Neuronal stem cell (in vitro differentiated cells): ENCODE measurements around the gene CROCC2.

Experiments used
- DNase-seq: peaks from one replicate; pipeline ENCODE4 v3.0.0-alpha.2; 2013; ENCODE audit warnings: low spot score
- H2AFZ ChIP-seq: one replicate; pipeline ENCODE4 v1.6.1; 2013; ENCODE audit warnings: mild to moderate bottlenecking, low read length, inconsistent platforms
- H2AK5ac ChIP-seq: 2 replicates; pipeline ENCODE4 v1.6.1; 2013; ENCODE audit warnings: low read depth, mild to moderate bottlenecking, inconsistent platforms, low read length, moderate library complexity, mixed read lengths
- H2BK120ac ChIP-seq: 2 replicates; pipeline ENCODE4 v1.6.1; 2013; ENCODE audit warnings: low read depth, mild to moderate bottlenecking, inconsistent platforms, low read length, moderate library complexity, mixed read lengths
- H2BK12ac ChIP-seq: one replicate; pipeline ENCODE4 v1.6.1; 2013; ENCODE audit warnings: low read length, inconsistent platforms
- H2BK15ac ChIP-seq: 2 replicates; pipeline ENCODE4 v1.6.1; 2013; ENCODE audit warnings: mild to moderate bottlenecking, low read length, inconsistent platforms, mixed read lengths
- H2BK5ac ChIP-seq: one replicate; pipeline ENCODE4 v1.6.1; 2013; ENCODE audit warnings: inconsistent platforms, mild to moderate bottlenecking, low read length, moderate library complexity
- H3K14ac ChIP-seq: one replicate; pipeline ENCODE4 v1.6.1; 2013; ENCODE audit warnings: low read length, inconsistent platforms
- H3K18ac ChIP-seq: 2 replicates; pipeline ENCODE4 v1.6.1; 2013; ENCODE audit warnings: low read length, inconsistent platforms
- H3K23ac ChIP-seq: 2 replicates; pipeline ENCODE4 v1.6.1; 2013; ENCODE audit warnings: low read depth, mild to moderate bottlenecking, mixed read lengths, low read length, inconsistent platforms; ENCODE audit not compliant: poor library complexity
- H3K27ac ChIP-seq: replicated peaks from 3 replicates; pipeline ENCODE4 v1.5.1; 2013; ENCODE audit warnings: low read length, inconsistent platforms
- H3K27me3 ChIP-seq, 3 experiments: 2 replicates each; pipeline ENCODE4 v1.6.1; 2013; ENCODE audit warnings: low read length in 3 of 3, mild to moderate bottlenecking in 2 of 3, inconsistent platforms in 1 of 3, low read depth in 1 of 3, mixed read lengths in 1 of 3, moderate library complexity in 1 of 3; ENCODE audit not compliant: control insufficient read depth in 3 of 3, insufficient read depth in 3 of 3
- H3K36me3 ChIP-seq, 2 donors: replicated peaks in 1 of 2; 2 replicates each; pipeline ENCODE4 v1.6.1; 2013; ENCODE audit warnings: low read length in 2 of 2; ENCODE audit not compliant: control insufficient read depth in 2 of 2, insufficient read depth in 2 of 2
- H3K4ac ChIP-seq: 2 replicates; pipeline ENCODE4 v1.6.1; 2013; ENCODE audit warnings: inconsistent platforms, mild to moderate bottlenecking, low read length, moderate library complexity
- H3K4me1 ChIP-seq, 2 donors: 1 replicate in 1 of 2; 2 replicates in 1 of 2; pipeline ENCODE4 v1.6.1; 2013; ENCODE audit warnings: low read length in 2 of 2, low read depth in 1 of 2; ENCODE audit not compliant: control insufficient read depth in 2 of 2, insufficient read depth in 1 of 2
- H3K4me2 ChIP-seq: one replicate; pipeline ENCODE4 v1.6.1; 2013; ENCODE audit warnings: mild to moderate bottlenecking, low read length, inconsistent platforms; ENCODE audit not compliant: insufficient read depth, poor library complexity, severe bottlenecking
- H3K4me3 ChIP-seq, 2 donors: 2 replicates each; pipeline ENCODE4 v1.5.1; 2013; ENCODE audit warnings: low read length in 2 of 2, mild to moderate bottlenecking in 2 of 2, inconsistent platforms in 1 of 2, moderate library complexity in 1 of 2
- H3K79me1 ChIP-seq: one replicate; pipeline ENCODE4 v1.6.1; 2013; ENCODE audit warnings: low read depth, mild to moderate bottlenecking, inconsistent platforms, low read length, moderate library complexity
- H3K9ac ChIP-seq: one replicate; pipeline ENCODE4 v1.6.1; 2013; ENCODE audit warnings: mild to moderate bottlenecking, low read depth, low read length, inconsistent platforms; ENCODE audit not compliant: poor library complexity
- H3K9me3 ChIP-seq, 2 donors: replicated peaks in 1 of 2; 2 replicates each; pipeline versions ENCODE3 to v1.6.1; 2013; ENCODE audit warnings: low read length in 2 of 2, mild to moderate bottlenecking in 2 of 2, inconsistent platforms in 1 of 2, low read depth in 1 of 2, mixed read lengths in 1 of 2, moderate library complexity in 1 of 2; ENCODE audit not compliant: control insufficient read depth in 2 of 2, insufficient read depth in 1 of 2
- H4K8ac ChIP-seq: one replicate; pipeline ENCODE4 v1.6.1; 2013; ENCODE audit warnings: low read depth, mild to moderate bottlenecking, inconsistent platforms, low read length, moderate library complexity
- H4K91ac ChIP-seq: one replicate; pipeline ENCODE4 v1.6.1; 2013; ENCODE audit warnings: low read length, low read depth, mild to moderate bottlenecking, inconsistent platforms; ENCODE audit not compliant: poor library complexity
- WGBS, 2 donors: extraction: QIAGEN DNeasy Blood & Tissue Kit; methylation state at CpG; one replicate each; pipeline ENCODE4 v1.1.7; 2013; ENCODE audit warnings: missing lambda C conversion rate in 2 of 2, mixed read lengths in 1 of 2; ENCODE audit not compliant: insufficient read length in 2 of 2, insufficient replicate concordance in 1 of 2; ENCODE audit errors: extremely low coverage in 2 of 2; 5-methylcytosine and 5-hydroxymethylcytosine counted together

CROCC2 gene

DNA sequence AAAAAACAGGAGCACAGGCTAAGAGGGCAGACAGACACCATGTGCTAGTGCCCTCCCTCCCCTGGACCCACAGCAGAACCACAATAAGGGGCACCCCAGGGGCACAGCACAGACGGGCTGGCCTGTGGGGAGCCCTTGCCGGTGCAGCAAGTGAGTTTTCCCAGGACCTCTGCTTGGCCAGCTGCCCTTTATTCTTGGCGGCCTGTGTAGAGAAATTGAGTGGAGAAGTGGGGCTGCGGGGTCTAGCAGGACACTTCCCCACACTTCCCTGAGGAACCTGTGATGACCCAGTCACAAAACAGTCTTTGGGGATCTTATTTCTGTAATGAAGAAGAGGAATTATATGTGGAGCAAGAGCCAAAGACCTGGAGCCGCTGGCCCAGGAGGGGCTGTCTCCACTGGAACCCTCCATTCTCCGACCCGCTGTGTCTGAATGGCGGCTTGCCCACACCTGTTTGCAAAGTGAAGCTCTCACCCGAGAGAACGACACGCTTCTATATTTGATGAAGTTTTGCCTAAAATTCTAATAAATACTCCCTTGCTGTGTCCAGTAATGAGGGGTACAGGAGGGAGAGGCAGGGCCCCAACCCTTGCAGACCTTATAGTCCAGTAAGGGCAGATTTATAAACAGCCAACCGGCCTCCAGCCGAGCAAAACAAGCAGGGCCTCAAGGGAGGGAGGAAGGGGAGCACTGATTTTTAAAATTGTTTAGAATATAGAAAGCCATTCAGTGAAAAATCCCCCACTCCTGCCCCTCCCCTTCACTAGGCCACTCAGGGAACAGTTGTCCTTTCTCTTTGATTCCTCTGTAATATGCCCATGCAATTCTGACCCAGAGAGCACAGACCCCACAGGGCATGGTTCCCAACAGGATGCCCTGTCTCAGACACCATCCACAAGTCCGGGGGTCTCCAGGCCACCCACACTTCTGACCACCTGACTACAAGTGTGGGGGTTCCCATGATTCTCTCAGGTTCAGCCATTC lies 47.6 kb downstream of the CROCC2 start:
- Histone ChIP-seq H3K27ac (no peak overlapping the region), H3K9me3 (peaks cover 0 to 3% of the 10 kb centered on the region in 2 donors), H3K4me1 (peaks cover 2 to 6% of the 10 kb centered on the region in 2 donors), H2BK5ac (no peak overlapping the region), H3K14ac (no peak overlapping the region), H2AFZ (no peak overlapping the region), H3K36me3 (no peaks in the 10 kb centered on the region), H2BK12ac (no peak overlapping the region), H3K4ac (no peak overlapping the region), H3K18ac (peak overlapping the region; percentile 53), H3K4me2 (no peak overlapping the region), H2BK15ac (no peak overlapping the region), H3K79me1 (no peaks in the 10 kb centered on the region), H3K9ac (no peak overlapping the region), H4K91ac (no peak overlapping the region), H2AK5ac (no peak overlapping the region), H3K23ac (no peak overlapping the region), H2BK120ac (no peak overlapping the region), H3K27me3 (peaks cover 0 to 36% (median 0%) of the 10 kb centered on the region in 3 experiments), H3K4me3 (no peak overlapping the region), H4K8ac (no peak overlapping the region)
- no peak for DNase-seq
- WGBS, 2 donors = no CpG with 5 or more reads among the region's 14 CpGs

- H3K4me3 ChIP-seq = no peak overlapping the region
Observed at GRCh38 chr2:240954436-240955305, 48.5 kb downstream of the CROCC2 start.

DNA sequence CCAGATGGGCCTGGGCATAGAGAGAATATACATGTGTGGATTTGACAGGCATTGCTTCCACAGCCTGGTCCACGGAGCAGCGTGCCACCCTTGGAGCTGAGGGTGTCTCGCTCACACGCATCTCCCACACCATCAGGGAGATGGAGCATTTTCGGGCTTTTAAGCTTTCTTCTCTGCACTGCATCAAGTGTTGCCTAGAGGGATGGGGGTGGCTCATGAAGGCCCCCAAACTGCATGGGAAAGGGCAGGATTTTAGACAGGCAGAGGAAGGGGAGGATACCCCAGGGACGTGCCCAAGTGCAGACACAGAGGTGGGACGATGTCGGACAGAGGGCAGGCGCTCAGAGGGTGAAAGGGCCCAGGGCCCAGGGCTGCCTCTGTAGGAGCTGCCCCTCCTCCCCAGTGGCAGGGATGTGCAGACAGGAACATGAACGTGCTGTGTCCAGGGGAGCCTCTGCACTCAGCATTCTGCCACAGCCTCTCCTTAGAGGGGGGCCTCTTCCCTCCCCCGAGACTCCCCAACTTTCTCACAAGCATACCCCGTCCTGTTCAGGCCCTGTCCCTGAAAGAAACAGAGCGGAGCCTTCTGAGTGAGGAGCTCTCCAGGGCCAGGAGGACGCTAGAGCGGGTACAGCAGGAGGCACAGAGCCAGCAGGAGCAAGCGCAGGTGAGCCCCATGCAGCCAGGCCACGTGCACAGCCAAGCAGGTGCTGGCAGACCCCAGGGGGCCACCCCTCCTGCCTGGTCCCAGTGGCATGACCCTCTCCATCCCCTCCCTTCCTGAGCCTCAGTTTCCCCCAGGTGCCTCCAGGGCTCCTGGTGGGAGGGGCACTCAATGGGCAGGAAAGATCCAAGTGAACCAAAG lies 49.4 kb downstream of the CROCC2 start:
- Histone ChIP-seq H3K4me2 (no peak overlapping the region), H2BK15ac (no peak overlapping the region), H2BK5ac (no peak overlapping the region), H2BK120ac (no peak overlapping the region), H2AK5ac (peak overlapping the region; percentile 3), H3K14ac (peak overlapping the region; percentile 14), H3K9ac (peak overlapping the region; percentile 22), H3K18ac (peak overlapping the region; percentile 59), H2AFZ (no peak overlapping the region), H2BK12ac (no peak overlapping the region), H4K91ac (no peak overlapping the region), H3K9me3 (peaks cover 0 to 3% of the 10 kb centered on the region in 2 donors), H3K27ac (no peak overlapping the region), H3K23ac (no peak overlapping the region), H3K4ac (no peak overlapping the region), H4K8ac (no peak overlapping the region), H3K4me1 (peaks cover 8 to 9% of the 10 kb centered on the region in 2 donors), H3K27me3 (peaks cover 0 to 49% (median 0%) of the 10 kb centered on the region in 3 experiments), H3K79me1 (no peaks in the 10 kb centered on the region), H3K4me3 (no peak overlapping the region), H3K36me3 (no peaks in the 10 kb centered on the region)
- WGBS, 2 donors = no CpG with 5 or more reads among the region's 17 CpGs
- DNase-seq = no peak

More at GRCh38 chr2:240954436-240955305, 48.5 kb downstream of the CROCC2 start:
- H3K27me3 ChIP-seq = peaks cover 0 to 45% (median 0%) of the 10 kb centered on the region in 3 experiments
- H3K4ac ChIP-seq = no peak overlapping the region
- no peaks in the 10 kb centered on the region for H3K79me1 ChIP-seq
- H2BK12ac ChIP-seq = no peak overlapping the region
- H3K9me3 ChIP-seq = peaks cover 0 to 3% of the 10 kb centered on the region in 2 donors
- no peak overlapping the region for H3K27ac ChIP-seq
- no peak for DNase-seq
- peak overlapping the region; percentile 74 for H2BK15ac ChIP-seq
- no peak overlapping the region for H4K91ac ChIP-seq
- peak overlapping the region; percentile 59 for H3K18ac ChIP-seq
- H3K14ac ChIP-seq = peak overlapping the region; percentile 82
- no peaks in the 10 kb centered on the region for H3K36me3 ChIP-seq
- peak overlapping the region; percentile 54 for H2AK5ac ChIP-seq
- H3K4me1 ChIP-seq = peaks cover 2 to 6% of the 10 kb centered on the region in 2 donors
- H3K9ac ChIP-seq = no peak overlapping the region
- H2BK5ac ChIP-seq = no peak overlapping the region
- no peak overlapping the region for H3K4me2 ChIP-seq
- WGBS, 2 donors = no CpG with 5 or more reads among the region's 15 CpGs
- no peak overlapping the region for H3K23ac ChIP-seq
- H2BK120ac ChIP-seq = no peak overlapping the region
- no peak overlapping the region for H4K8ac ChIP-seq
- no peak overlapping the region for H2AFZ ChIP-seq
